K562 (cell line): Measurements from ENCODE around the gene GLRX2. TPM values are rescaled to one million over a fixed set of nuclear protein-coding genes. Genes with fewer than 3 reads are reported as not detected.

ENCODE experiments used
- ARID3B ChIP-seq: fragments of 250-450 bp; sonication (Bioruptor Pico); IDR thresholded peaks from 2 replicates; pipeline ENCODE4 v1.4.0; 2020; ENCODE audit warnings: borderline replicate concordance
- ATF4 ChIP-seq: fragments of 450-650 bp; formaldehyde crosslinking; IDR thresholded peaks from 2 replicates; pipeline ENCODE4 v1.4.0; 2022; ENCODE audit warnings: mild to moderate bottlenecking, moderate library complexity
- BCOR ChIP-seq: fragments of 450-650 bp; IDR thresholded peaks from 2 replicates; pipeline ENCODE4 v1.6.1; 2016
- BHLHE40 ChIP-seq: IDR thresholded peaks from 2 replicates; pipeline ENCODE4 v1.6.1; 2011; ENCODE audit warnings: low read length, improper control_type of control experiment
- CREB5 ChIP-seq: fragments of 250-450 bp; sonication (Bioruptor Pico); IDR thresholded peaks from 2 replicates; pipeline ENCODE4 v1.5.0; 2020; ENCODE audit warnings: mild to moderate bottlenecking
- CREBBP ChIP-seq: IDR thresholded peaks from one replicate; pipeline ENCODE4 v1.6.1; 2012; ENCODE audit warnings: low read depth, mild to moderate bottlenecking, control low read depth, inconsistent platforms, low read length
- FOS ChIP-seq: IDR thresholded peaks from 3 replicates; pipeline ENCODE4 v1.6.1; 2011; ENCODE audit not compliant: insufficient read length; ENCODE audit errors: extremely low read depth
- GTF2F1 ChIP-seq: IDR thresholded peaks from 2 replicates; pipeline ENCODE4 v1.6.1; 2011; ENCODE audit warnings: low read depth, low read length, improper control_type of control experiment
- NFE2 ChIP-seq: IDR thresholded peaks from 2 replicates; pipeline ENCODE4 v1.6.1; 2014; ENCODE audit warnings: antibody characterized with exemption, low read depth
- PHB ChIP-seq: fragments of 250-450 bp; sonication (Bioruptor Pico); IDR thresholded peaks from 2 replicates; pipeline ENCODE4 v1.5.0; 2021
- PTTG1 ChIP-seq: fragments of 450-650 bp; IDR thresholded peaks from 2 replicates; pipeline ENCODE4 v1.6.1; 2016; ENCODE audit warnings: low read depth, mild to moderate bottlenecking, missing genetic modification characterization, missing compliant biosample characterization
- RBM39 ChIP-seq: fragments of 200-400 bp; formaldehyde crosslinking; optimal IDR thresholded peaks from 2 replicates; pipeline ENCODE3; 2018; ENCODE audit warnings: low read depth, low read length
- SMARCC2 ChIP-seq: fragments of 450-650 bp; IDR thresholded peaks from 2 replicates; pipeline ENCODE4 v1.6.1; 2017; ENCODE audit warnings: antibody characterized with exemption, moderate library complexity, mild to moderate bottlenecking, low read depth
- SNIP1 ChIP-seq: fragments of 450-650 bp; IDR thresholded peaks from 2 replicates; pipeline ENCODE4 v1.7.1; 2017; ENCODE audit warnings: low read depth, mild to moderate bottlenecking
- TSC22D4 ChIP-seq: fragments of 450-650 bp; IDR thresholded peaks from 2 replicates; pipeline ENCODE4 v1.6.1; 2016; ENCODE audit warnings: missing genetic modification characterization, missing biosample characterization, control low read depth
- XRCC3 ChIP-seq: fragments of 450-650 bp; IDR thresholded peaks from 2 replicates; pipeline ENCODE4 v1.6.1; 2017; ENCODE audit warnings: mild to moderate bottlenecking, moderate library complexity
- ZC3H11A ChIP-seq: IDR thresholded peaks from 2 replicates; pipeline ENCODE4 v1.6.1; 2012; ENCODE audit warnings: low read depth, low read length, improper control_type of control experiment
- ZEB2 ChIP-seq: fragments of 450-650 bp; IDR thresholded peaks from 2 replicates; pipeline ENCODE4 v1.6.1; 2016
- ZKSCAN1 ChIP-seq: fragments of 150-350 bp; IDR thresholded peaks from 2 replicates; pipeline ENCODE4 v1.6.1; 2016; ENCODE audit warnings: low read depth, low read length
- ZMIZ1 ChIP-seq, 2 experiments: fragments of 150-350 bp in 1 of 2; IDR thresholded peaks; 2 replicates each; pipeline ENCODE4 v1.6.1; 2012 to 2016; ENCODE audit warnings: low read depth in 2 of 2, low read length in 2 of 2, mild to moderate bottlenecking in 1 of 2, moderate library complexity in 1 of 2
- ZNF174 ChIP-seq: fragments of 250-450 bp; sonication (Bioruptor Pico); IDR thresholded peaks from 2 replicates; pipeline ENCODE4 v1.4.0; 2020; ENCODE audit warnings: mild to moderate bottlenecking
- ZNF668 ChIP-seq: fragments of 250-450 bp; sonication (Bioruptor Pico); IDR thresholded peaks from 2 replicates; pipeline ENCODE4 v1.8.0; 2022; ENCODE audit warnings: mild to moderate bottlenecking, inconsistent platforms
- ZNF75A ChIP-seq: fragments of 450-650 bp; formaldehyde crosslinking; IDR thresholded peaks from 2 replicates; pipeline ENCODE4 v1.4.0; 2020; ENCODE audit warnings: mild to moderate bottlenecking
- polyA plus RNA-seq, 8 experiments: library from polyadenylated mRNA; depleted of rRNA in 4 of 8; stranded (reverse) in 5 of 8; unstranded in 3 of 8; fragments of >200 nt; fragmentation: Nextera tagmentation in 2 of 8; fragmentation: Illumina TruSeq in 1 of 8; extraction: Ambion mirVana in 2 of 8; extraction: Trizol in 1 of 8; gene quantifications; 2 replicates each; pipeline versions ENCODE4 v1.2.1 to v1.2.3, GENCODE V29; 2011 to 2014; ENCODE audit warnings: inconsistent platforms in 1 of 8, missing spikeins in 1 of 8
- total RNA-seq, 7 experiments: library from RNA; depleted of rRNA in 6 of 7; stranded (reverse); fragments of >200 nt in 6 of 7; fragmentation: Illumina TruSeq in 2 of 7; extraction: Trizol in 2 of 7; gene quantifications; 2 replicates each; pipeline versions ENCODE4 v1.2.1 to v1.2.3, GENCODE V29; 2011 to 2021; ENCODE audit warnings: low replicate concordance in 1 of 7

The GLRX2 gene
- total and polyA plus RNA-seq, 9 of the 15 experiments (the other 6 are each of a cell fraction or from before 2014, with no cell fraction given): 13.3 to 82.6 (median 55.1) TPM

GRCh38 chr1:193104907-193105820 lies at the start of gene GLRX2 (continued):
- TF ChIP-seq ZMIZ1 (IDR thresholded peaks at IDR 0.05; ENCODE audit: low read depth in 2 of 2, low read length in 2 of 2): peak in 1 of 2 experiments; percentile 41; a peak in 1 of 4 replicates
- TF ChIP-seq ZKSCAN1: peak; percentile 19; the same call in 1 of the 2 replicates
- peak; percentile 78; the same call in 1 of the 2 replicates for TF ChIP-seq GTF2F1
- no peak for TF ChIP-seq SMARCC2
- TF ChIP-seq PHB: peak; percentile 55; the same call in 1 of the 2 replicates
- TF ChIP-seq NFE2: peak; percentile 41
- TF ChIP-seq ZNF668 (CRISPR knock-in tag): no peak
- TF ChIP-seq SNIP1: no peak
- no peak for TF ChIP-seq RBM39
- no peak for TF ChIP-seq FOS
- peak; percentile 35; the same call in 1 of the 2 replicates for TF ChIP-seq ZEB2
- no peak for TF ChIP-seq XRCC3
- no peak for TF ChIP-seq PTTG1 (tag)
- no peak for TF ChIP-seq CREBBP
- TF ChIP-seq ATF4 (CRISPR knock-in tag): 0 out of 2 replicates have a peak, but pooled peaks have one; percentile 38
- TF ChIP-seq BCOR: no peak
- no peak for TF ChIP-seq CREB5 (CRISPR knock-in tag)
- no peak for TF ChIP-seq TSC22D4 (tag)
- TF ChIP-seq BHLHE40: peak; percentile 79
- no peak for TF ChIP-seq ARID3B
- no peak for TF ChIP-seq ZNF75A
- TF ChIP-seq ZNF174 (CRISPR knock-in tag): no peak
- 0 out of 2 replicates have a peak, but pooled peaks have one; percentile 12 for TF ChIP-seq ZC3H11A
